A204.1 (cell line): ENCODE data around the gene ABHD6.
"Not testable (repeated sequence)": the region's sequence is repeated elsewhere in the genome, so short reads cannot be mapped to it uniquely, and the experiment has no call there.

ENCODE experiments used
- FAIRE-seq: peaks from 2 replicates; lab custom pipeline; 2012; peaks lifted over from hg19 to GRCh38; lab: Jason Lieb, UNC

ABHD6 gene

GRCh38 chr3:58323529-58324390 lies 86.2 kb downstream of the ABHD6 start:
- FAIRE-seq, result no peak

- FAIRE-seq, result no peak
Measured at GRCh38 chr3:58324391-58325390, 87.1 kb downstream of the ABHD6 start.

- FAIRE-seq, result no peak
Measured at GRCh38 chr3:58325525-58325992, 88.0 kb downstream of the ABHD6 start.

GRCh38 chr3:58326267-58326900 lies 88.8 kb downstream of the ABHD6 start:
- no peak for FAIRE-seq

- no peak for FAIRE-seq
Measured at GRCh38 chr3:58329150-58329921, 91.7 kb downstream of the ABHD6 start.

GRCh38 chr3:58329922-58330413 lies 92.4 kb downstream of the ABHD6 start:
- no peak for FAIRE-seq

- FAIRE-seq, result no peak
Measured at GRCh38 chr3:58331593-58332152, 94.1 kb downstream of the ABHD6 start.

- FAIRE-seq, result no peak
Measured at GRCh38 chr3:58332575-58333188, 95.1 kb downstream of the ABHD6 start, which contains the start of gene PXK. Gene PXK, plus strand, starts transcription at chr3:58332892. Its CDS starts 97 bp downstream, at chr3:58332989.

- no peak for FAIRE-seq
Measured at GRCh38 chr3:58333206-58334012, 95.8 kb downstream of the ABHD6 start.

- no peak for FAIRE-seq
Measured at GRCh38 chr3:58334013-58334321, 96.4 kb downstream of the ABHD6 start.

GRCh38 chr3:58334506-58334884 lies 96.9 kb downstream of the ABHD6 start:
- no peak for FAIRE-seq

- no peak for FAIRE-seq
Measured at GRCh38 chr3:58335652-58335947, 98.0 kb downstream of the ABHD6 start.

GRCh38 chr3:58336135-58336882 lies 98.7 kb downstream of the ABHD6 start:
- FAIRE-seq, result no peak

- no peak for FAIRE-seq
Measured at GRCh38 chr3:58337190-58337589, 99.6 kb downstream of the ABHD6 start.

GRCh38 chr3:58339146-58339545 lies 101.6 kb downstream of the ABHD6 start:
- FAIRE-seq, result not testable (repeated sequence)

- no peak for FAIRE-seq
Measured at GRCh38 chr3:58340594-58341244, 103.1 kb downstream of the ABHD6 start.

- no peak for FAIRE-seq
Measured at GRCh38 chr3:58341376-58341775, 103.8 kb downstream of the ABHD6 start.

GRCh38 chr3:58342676-58343075 lies 105.1 kb downstream of the ABHD6 start:
- no peak for FAIRE-seq
